Rectal smooth muscle tissue (tissue), 1 donor: Measurements from ENCODE around the gene CAMK1G.

Source experiments
- H3K27ac ChIP-seq: one replicate; pipeline ENCODE4 v1.7.0; 2013; ENCODE audit warnings: low read depth, low read length, inconsistent platforms
- H3K27me3 ChIP-seq: one replicate; pipeline ENCODE4 v1.7.0; 2013; ENCODE audit warnings: low read length; ENCODE audit not compliant: control insufficient read depth, insufficient read depth
- H3K36me3 ChIP-seq: one replicate; pipeline ENCODE4 v1.7.0; 2013; ENCODE audit warnings: low read length; ENCODE audit not compliant: control insufficient read depth, insufficient read depth
- H3K4me1 ChIP-seq: one replicate; pipeline ENCODE4 v1.7.0; 2013; ENCODE audit warnings: low read length; ENCODE audit not compliant: control insufficient read depth, insufficient read depth
- H3K4me3 ChIP-seq: one replicate; pipeline ENCODE4 v1.7.0; 2013; ENCODE audit warnings: low read length
- H3K9ac ChIP-seq: one replicate; pipeline ENCODE4 v1.7.0; 2013; ENCODE audit warnings: low read length

CAMK1G gene

GRCh38 chr1:209618756-209619420 lies 35.4 kb downstream of the CAMK1G start:
- Histone ChIP-seq H3K27ac (no peak overlapping the region), H3K4me1 (no peaks in the 10 kb centered on the region), H3K4me3 (no peak overlapping the region), H3K36me3 (no peaks in the 10 kb centered on the region), H3K27me3 (no peaks in the 10 kb centered on the region), H3K9ac (no peak overlapping the region)

GRCh38 chr1:209619696-209620486 lies 36.4 kb downstream of the CAMK1G start:
- Histone ChIP-seq H3K27ac (no peak overlapping the region), H3K4me3 (no peak overlapping the region), H3K9ac (no peak overlapping the region), H3K36me3 (no peaks in the 10 kb centered on the region), H3K4me1 (no peaks in the 10 kb centered on the region), H3K27me3 (no peaks in the 10 kb centered on the region)

GRCh38 chr1:209620487-209620884 lies 37.0 kb downstream of the CAMK1G start:
- H3K9ac ChIP-seq, result no peak overlapping the region
- H3K4me3 ChIP-seq, result no peak overlapping the region
- H3K27ac ChIP-seq, result no peak overlapping the region
- no peaks in the 10 kb centered on the region for H3K36me3 ChIP-seq
- no peaks in the 10 kb centered on the region for H3K4me1 ChIP-seq
- H3K27me3 ChIP-seq, result no peaks in the 10 kb centered on the region

- H3K27me3 ChIP-seq, result no peaks in the 10 kb centered on the region
- no peaks in the 10 kb centered on the region for H3K36me3 ChIP-seq
- H3K4me1 ChIP-seq, result no peaks in the 10 kb centered on the region
- no peak overlapping the region for H3K9ac ChIP-seq
- no peak overlapping the region for H3K4me3 ChIP-seq
- no peak overlapping the region for H3K27ac ChIP-seq
Observed at GRCh38 chr1:209621286-209621685, 37.8 kb downstream of the CAMK1G start.

GRCh38 chr1:209621741-209622655 lies 38.5 kb downstream of the CAMK1G start:
- Histone ChIP-seq H3K4me1 (no peaks in the 10 kb centered on the region), H3K4me3 (no peak overlapping the region), H3K27me3 (no peaks in the 10 kb centered on the region), H3K36me3 (no peaks in the 10 kb centered on the region), H3K27ac (no peak overlapping the region), H3K9ac (no peak overlapping the region)

- H3K9ac ChIP-seq, result no peak overlapping the region
- H3K4me3 ChIP-seq, result no peak overlapping the region
- H3K27me3 ChIP-seq, result no peaks in the 10 kb centered on the region
- no peak overlapping the region for H3K27ac ChIP-seq
- H3K4me1 ChIP-seq, result no peaks in the 10 kb centered on the region
- H3K36me3 ChIP-seq, result no peaks in the 10 kb centered on the region
Observed at GRCh38 chr1:209622841-209623829, 39.6 kb downstream of the CAMK1G start.

- Histone ChIP-seq H3K4me3 (no peak overlapping the region), H3K4me1 (no peaks in the 10 kb centered on the region), H3K27ac (no peak overlapping the region), H3K9ac (no peak overlapping the region), H3K27me3 (no peaks in the 10 kb centered on the region), H3K36me3 (no peaks in the 10 kb centered on the region)
Observed at GRCh38 chr1:209624558-209625549, 41.3 kb downstream of the CAMK1G start.

GRCh38 chr1:209625791-209626285 lies 42.3 kb downstream of the CAMK1G start:
- Histone ChIP-seq H3K27me3 (no peaks in the 10 kb centered on the region), H3K9ac (no peak overlapping the region), H3K4me3 (no peak overlapping the region), H3K36me3 (no peaks in the 10 kb centered on the region), H3K4me1 (no peaks in the 10 kb centered on the region), H3K27ac (no peak overlapping the region)

GRCh38 chr1:209626346-209627026 lies 43.0 kb downstream of the CAMK1G start:
- no peak overlapping the region for H3K4me3 ChIP-seq
- no peaks in the 10 kb centered on the region for H3K27me3 ChIP-seq
- no peaks in the 10 kb centered on the region for H3K36me3 ChIP-seq
- H3K9ac ChIP-seq, result no peak overlapping the region
- H3K4me1 ChIP-seq, result no peaks in the 10 kb centered on the region
- H3K27ac ChIP-seq, result no peak overlapping the region

- H3K4me3 ChIP-seq, result no peak overlapping the region
- H3K36me3 ChIP-seq, result no peaks in the 10 kb centered on the region
- no peak overlapping the region for H3K27ac ChIP-seq
- H3K27me3 ChIP-seq, result no peaks in the 10 kb centered on the region
- no peaks in the 10 kb centered on the region for H3K4me1 ChIP-seq
- no peak overlapping the region for H3K9ac ChIP-seq
Observed at GRCh38 chr1:209627027-209627731, 43.7 kb downstream of the CAMK1G start.
